Right lobe of liver (tissue), 6 donors: Measurements from ENCODE around the gene FMNL1. TPM values are rescaled to one million over a fixed set of nuclear protein-coding genes. Genes with fewer than 3 reads are reported as not detected.

Experiments used
- ATAC-seq, 4 donors: fragments of 200-7000 bp; cut with Tn5 transposase; one replicate each; pipeline ENCODE4 v1.9.1; 2020; ENCODE audit warnings: mild to moderate bottlenecking in 4 of 4, moderate library complexity in 4 of 4
- DNase-seq, 3 donors: peaks; one replicate each; pipeline ENCODE4 v3.0.0-alpha.2; 2020
- H3K27ac ChIP-seq, 3 donors: fragments of 200-600 bp; one replicate each; pipeline ENCODE4 v1.8.0; 2022
- H3K27me3 ChIP-seq, 2 donors: fragments of 200-600 bp; one replicate each; pipeline ENCODE4 v1.8.0; 2022
- H3K36me3 ChIP-seq, 4 donors: fragments of 200-600 bp; sonication (generic) in 1 of 4; one replicate each; pipeline versions ENCODE4 v1.5.1 to v1.8.0; 2017 to 2022; ENCODE audit warnings: control low read depth in 1 of 4
- H3K4me1 ChIP-seq, 4 donors: fragments of 200-600 bp; sonication (generic) in 1 of 4; one replicate each; pipeline versions ENCODE4 v1.5.1 to v1.8.0; 2017 to 2022; ENCODE audit warnings: control low read depth in 1 of 4
- H3K4me3 ChIP-seq, 3 donors: fragments of 200-600 bp; one replicate each; pipeline ENCODE4 v1.8.0; 2022
- H3K9me3 ChIP-seq, 4 donors: fragments of 200-600 bp; sonication (generic) in 1 of 4; one replicate each; pipeline versions ENCODE4 v1.5.1 to v1.8.0; 2017 to 2022; ENCODE audit warnings: control low read depth in 1 of 4
- POLR2A ChIP-seq: fragments of 450-650 bp; IDR thresholded peaks from one replicate; pipeline ENCODE4 v1.6.1; 2017; ENCODE audit warnings: antibody characterized with exemption, mild to moderate bottlenecking
- WGBS: methylation state at CpG from one replicate; pipeline ENCODE4 v1.1.6; 2018; ENCODE audit warnings: low coverage, low lambda C conversion rate; ENCODE audit not compliant: insufficient coverage; ENCODE audit errors: missing lambda C conversion rate; 5-methylcytosine and 5-hydroxymethylcytosine counted together
- intact Hi-C, 2 donors: fragments of 100-400 bp; cut with DNase I; formaldehyde crosslinking; loops; one replicate each; pipeline versions ENCODE4 v1.11.2 to v1.14.1; 2022
- total RNA-seq, 6 experiments: library from RNA; depleted of rRNA in 2 of 6; stranded (reverse); fragments of >200 nt in 2 of 6; fragmentation: NEBNext Ultra II Directional in 3 of 6; extraction: Animal tissue kit (Norgen Biotek cat#: 25700) in 3 of 6; gene quantifications; one replicate each; pipeline versions ENCODE4 v1.1.0 to v1.2.4, GENCODE V29; 2016 to 2023
- TF ChIP-seq, protein P1 (sequence below), 4 donors: fragments of 200-600 bp in 3 of 4; fragments of 450-650 bp in 1 of 4; IDR thresholded peaks; one replicate each; pipeline versions ENCODE4 v1.5.1 to v1.8.0; 2016 to 2022; ENCODE audit warnings: antibody characterized with exemption in 4 of 4, mild to moderate bottlenecking in 2 of 4
- donor health status: DM: no; HTN: yes; CAD: no.
- donor health status: DM: no; HTN: no; CAD: no.
- donor health status: DM: no; HTN: no; CAD: no.
- donor health status: DM: no; HTN: yes; CAD: no.
- donor health status: DM: no; HTN: yes; CAD: no.

Gene FMNL1
- total RNA-seq, 6 experiments from 2014 or later, result 3.7 to 10.0 (median 5.1) TPM

GRCh38 chr17:45277992-45278391 lies 56.3 kb downstream of the FMNL1 start:
- intact Hi-C loops, result no loop called here
- H3K4me3 ChIP-seq, result no peak overlapping the region
- H3K36me3 ChIP-seq, result peaks cover 0 to 10% (median 2%) of the 10 kb centered on the region in 4 donors
- no peaks in the 10 kb centered on the region for H3K27me3 ChIP-seq
- TF ChIP-seq POLR2A, result no peak
- TF ChIP-seq, protein P1, sequence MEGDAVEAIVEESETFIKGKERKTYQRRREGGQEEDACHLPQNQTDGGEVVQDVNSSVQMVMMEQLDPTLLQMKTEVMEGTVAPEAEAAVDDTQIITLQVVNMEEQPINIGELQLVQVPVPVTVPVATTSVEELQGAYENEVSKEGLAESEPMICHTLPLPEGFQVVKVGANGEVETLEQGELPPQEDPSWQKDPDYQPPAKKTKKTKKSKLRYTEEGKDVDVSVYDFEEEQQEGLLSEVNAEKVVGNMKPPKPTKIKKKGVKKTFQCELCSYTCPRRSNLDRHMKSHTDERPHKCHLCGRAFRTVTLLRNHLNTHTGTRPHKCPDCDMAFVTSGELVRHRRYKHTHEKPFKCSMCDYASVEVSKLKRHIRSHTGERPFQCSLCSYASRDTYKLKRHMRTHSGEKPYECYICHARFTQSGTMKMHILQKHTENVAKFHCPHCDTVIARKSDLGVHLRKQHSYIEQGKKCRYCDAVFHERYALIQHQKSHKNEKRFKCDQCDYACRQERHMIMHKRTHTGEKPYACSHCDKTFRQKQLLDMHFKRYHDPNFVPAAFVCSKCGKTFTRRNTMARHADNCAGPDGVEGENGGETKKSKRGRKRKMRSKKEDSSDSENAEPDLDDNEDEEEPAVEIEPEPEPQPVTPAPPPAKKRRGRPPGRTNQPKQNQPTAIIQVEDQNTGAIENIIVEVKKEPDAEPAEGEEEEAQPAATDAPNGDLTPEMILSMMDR (IDR thresholded peaks at IDR 0.05), result no peak
- DNase-seq, result no peak
- peaks cover 0 to 42% (median 20%) of the 10 kb centered on the region in 4 donors for H3K4me1 ChIP-seq
- peak in 3 of 4 donors; percentile 4 to 25 (median 10) for ATAC-seq
- H3K9me3 ChIP-seq, result no peaks in the 10 kb centered on the region
- 23% methylated on average over 6 of the region's 7 CpGs for WGBS
- H3K27ac ChIP-seq, result peak overlapping the region; percentile 36 to 56 (median 48)

DNA sequence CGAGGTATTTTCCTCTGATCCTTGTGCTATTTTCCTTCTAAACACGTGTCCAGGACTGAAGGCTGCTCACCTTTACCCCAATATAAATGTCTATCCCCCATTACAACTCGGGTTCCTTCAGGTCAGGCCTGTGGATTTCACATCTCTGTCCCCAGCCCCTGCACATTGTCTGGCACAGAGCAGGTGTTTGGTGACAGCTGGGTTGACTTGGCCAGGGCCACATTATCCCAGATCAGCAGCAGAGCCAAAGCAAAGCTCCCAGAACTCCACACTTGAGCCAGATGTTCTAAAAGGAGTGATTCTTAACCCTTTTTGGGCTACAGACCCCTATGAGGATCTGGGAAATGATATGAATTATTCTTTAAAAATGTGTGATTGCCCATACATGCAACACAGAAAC lies 58.2 kb downstream of the FMNL1 start:
- intact Hi-C loops, result loop anchor here in 1 of 2 donors (5.0 kb wide), 1 partner anchor 97 kb away; no protein-coding TSS in a partner anchor
- WGBS, result 52% methylated on average over 3 of the region's 3 CpGs
- TF ChIP-seq, protein P1 (IDR thresholded peaks at IDR 0.05), result no peak
- no peak for TF ChIP-seq POLR2A
- Histone ChIP-seq H3K27me3 (no peaks in the 10 kb centered on the region), H3K36me3 (peaks cover 0 to 21% (median 8%) of the 10 kb centered on the region in 4 donors), H3K27ac (no peak overlapping the region), H3K9me3 (no peaks in the 10 kb centered on the region), H3K4me3 (no peak overlapping the region), H3K4me1 (peaks cover 0 to 33% (median 11%) of the 10 kb centered on the region in 4 donors)
- ATAC-seq (no peak), DNase-seq (no peak)

DNA sequence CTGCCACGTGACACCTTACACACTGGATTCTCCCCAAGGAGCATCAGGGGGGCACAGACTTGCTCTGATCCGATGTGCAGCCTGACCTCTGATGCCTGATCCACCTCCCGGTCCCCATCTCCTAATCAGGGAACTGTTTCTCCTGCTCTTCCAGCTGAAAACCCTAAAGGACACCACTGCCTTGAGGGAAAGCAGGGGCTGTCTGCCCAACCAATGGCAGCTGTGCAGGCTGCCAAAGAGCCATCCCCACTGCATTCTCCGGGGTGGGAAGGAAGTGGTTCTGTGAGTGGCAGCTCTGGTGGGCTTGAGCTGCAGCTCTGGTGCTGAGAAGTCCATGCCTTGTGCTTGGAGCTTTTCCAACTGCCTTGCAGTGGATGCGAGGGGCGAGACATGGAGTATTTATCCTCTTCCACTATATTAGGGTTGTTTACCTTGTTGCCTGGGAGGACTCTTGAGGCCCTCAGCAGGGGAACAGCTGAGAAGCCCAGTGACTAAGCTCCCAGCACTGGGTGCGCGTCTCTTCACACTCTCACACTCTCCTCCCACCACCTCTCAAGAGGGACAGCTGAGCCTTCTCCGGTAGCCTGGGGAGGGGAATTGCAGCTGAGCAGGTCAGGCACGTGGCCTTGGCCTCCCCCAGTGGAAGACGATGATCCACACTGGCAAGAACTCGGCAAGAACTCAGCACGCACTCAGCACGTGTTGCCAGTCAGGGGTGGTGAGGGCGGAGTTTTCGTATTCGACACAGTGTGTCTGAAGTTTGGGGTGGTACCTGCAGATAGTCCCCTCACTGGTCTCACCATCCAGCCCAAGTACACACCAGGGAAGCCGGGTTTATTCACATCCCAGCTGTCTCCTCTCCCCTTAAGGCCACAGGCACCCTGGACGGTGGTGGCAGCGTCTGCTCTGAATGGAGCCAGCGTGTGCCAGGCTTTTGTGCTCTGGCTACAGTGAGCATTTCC lies 61.3 kb downstream of the FMNL1 start:
- ATAC-seq, result no peak
- Histone ChIP-seq H3K27me3 (no peaks in the 10 kb centered on the region), H3K9me3 (no peaks in the 10 kb centered on the region), H3K4me3 (no peak overlapping the region), H3K36me3 (peaks cover 0 to 45% (median 20%) of the 10 kb centered on the region in 4 donors), H3K27ac (no peak overlapping the region), H3K4me1 (peaks cover 0 to 20% (median 7%) of the 10 kb centered on the region in 4 donors)
- TF ChIP-seq POLR2A, result no peak
- TF ChIP-seq, protein P1 (IDR thresholded peaks at IDR 0.05), result no peak
- no peak for DNase-seq
- WGBS, result 67% methylated on average over 8 of the region's 21 CpGs
- intact Hi-C loops, result loop anchor here in 1 of 2 donors (5.0 kb wide), 1 partner anchor 94 kb away; no protein-coding TSS in a partner anchor

DNA sequence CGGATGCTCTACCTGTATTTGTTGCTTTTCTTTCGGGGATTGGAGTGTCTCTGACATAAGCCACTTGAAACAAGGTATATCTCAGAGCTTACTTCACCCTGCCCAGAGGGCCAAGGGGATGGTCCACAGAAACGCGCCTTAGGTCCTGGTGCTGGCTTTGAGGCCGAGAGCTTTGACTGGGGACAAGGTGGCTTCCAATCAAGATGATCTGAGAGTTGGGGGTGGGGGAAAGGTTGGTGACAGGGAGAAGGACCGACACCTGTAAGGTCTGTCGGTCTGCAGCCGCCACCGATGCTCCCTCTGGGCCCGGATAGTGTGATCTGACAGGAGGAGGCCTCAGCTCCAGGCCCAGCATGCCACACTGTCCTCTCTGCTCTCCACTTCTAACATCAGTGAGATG lies 62.0 kb downstream of the FMNL1 start:
- H3K4me3 ChIP-seq, result no peak overlapping the region
- H3K27ac ChIP-seq, result no peak overlapping the region
- ATAC-seq (no peak), DNase-seq (no peak)
- WGBS, result 94% methylated on average over 3 of the region's 10 CpGs
- no peaks in the 10 kb centered on the region for H3K27me3 ChIP-seq
- TF ChIP-seq, protein P1 (IDR thresholded peaks at IDR 0.05), result no peak
- TF ChIP-seq POLR2A, result no peak
- peaks cover 0 to 18% (median 6%) of the 10 kb centered on the region in 4 donors for H3K4me1 ChIP-seq
- no peaks in the 10 kb centered on the region for H3K9me3 ChIP-seq
- intact Hi-C loops, result loop anchor here in 1 of 2 donors (5.0 kb wide), 1 partner anchor 94 kb away; no protein-coding TSS in a partner anchor
- peaks cover 0 to 45% (median 20%) of the 10 kb centered on the region in 4 donors for H3K36me3 ChIP-seq
